Activated CD4-positive, CD25-positive, alpha-beta regulatory T cell (primary cell): ENCODE results near the gene RAC3.
"Not testable (repeated sequence)": the region's sequence is repeated elsewhere in the genome, so short reads cannot be mapped to it uniquely, and the experiment has no call there.

Experiments used
- DNase-seq, 4 experiments: peaks; one replicate each; lab custom pipeline; 2025; lab: John Stamatoyannopoulos, UW

Gene RAC3

GRCh38 chr17:82023447-82024241, 7.8 kb upstream of the RAC3 start:
- DNase-seq, result no peak

- no peak for DNase-seq
Observed at GRCh38 chr17:82024859-82025258, 6.6 kb upstream of the RAC3 start.

- no peak for DNase-seq
Observed at GRCh38 chr17:82025401-82026107, 5.9 kb upstream of the RAC3 start.

DNA sequence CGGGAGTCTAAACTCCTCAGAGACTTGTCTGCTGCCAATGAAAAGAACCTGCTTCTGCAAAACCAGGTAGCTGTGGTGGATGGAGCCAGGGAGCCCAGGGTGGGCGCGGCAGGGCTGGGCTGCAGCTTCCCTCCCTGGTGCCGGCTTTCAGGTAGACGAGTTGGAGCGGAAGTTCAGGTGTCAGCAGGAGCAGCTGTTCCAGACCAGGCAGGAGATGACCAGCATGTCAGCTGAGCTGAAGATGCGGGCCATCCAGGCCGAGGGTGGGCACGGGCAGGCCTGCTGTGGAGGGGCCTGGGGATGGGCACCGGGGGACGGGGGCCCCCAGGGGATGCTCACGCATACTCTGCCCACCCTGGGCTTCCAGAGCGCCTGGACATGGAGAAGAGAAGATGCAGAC, 3.2 kb upstream of the RAC3 start:
- DNase-seq, result no peak

GRCh38 chr17:82028966-82029365, 2.5 kb upstream of the RAC3 start:
- DNase-seq, result no peak

DNA sequence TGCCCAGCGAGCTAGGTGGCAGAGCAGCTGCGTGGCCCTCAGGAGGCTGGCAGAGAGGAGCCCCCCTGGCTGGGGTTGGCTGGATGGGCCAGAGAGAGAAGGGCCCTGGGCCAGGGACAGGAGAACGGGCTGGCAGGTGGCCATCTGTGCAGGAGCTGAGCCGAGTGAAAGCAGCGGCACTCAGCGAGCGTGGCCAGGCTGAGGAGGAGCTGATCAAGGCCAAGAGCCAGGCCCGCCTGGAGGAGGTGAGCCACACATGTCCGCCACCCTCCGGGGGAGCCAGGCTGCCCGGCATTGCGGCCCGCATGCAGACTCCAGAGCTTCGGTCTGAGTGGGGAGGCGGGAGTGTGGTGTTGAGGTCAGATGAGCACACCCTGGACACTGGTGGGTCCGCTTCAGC, 2.1 kb upstream of the RAC3 start:
- no peak for DNase-seq

GRCh38 chr17:82029990-82030469, 1.4 kb upstream of the RAC3 start:
- DNase-seq, result no peak

DNA sequence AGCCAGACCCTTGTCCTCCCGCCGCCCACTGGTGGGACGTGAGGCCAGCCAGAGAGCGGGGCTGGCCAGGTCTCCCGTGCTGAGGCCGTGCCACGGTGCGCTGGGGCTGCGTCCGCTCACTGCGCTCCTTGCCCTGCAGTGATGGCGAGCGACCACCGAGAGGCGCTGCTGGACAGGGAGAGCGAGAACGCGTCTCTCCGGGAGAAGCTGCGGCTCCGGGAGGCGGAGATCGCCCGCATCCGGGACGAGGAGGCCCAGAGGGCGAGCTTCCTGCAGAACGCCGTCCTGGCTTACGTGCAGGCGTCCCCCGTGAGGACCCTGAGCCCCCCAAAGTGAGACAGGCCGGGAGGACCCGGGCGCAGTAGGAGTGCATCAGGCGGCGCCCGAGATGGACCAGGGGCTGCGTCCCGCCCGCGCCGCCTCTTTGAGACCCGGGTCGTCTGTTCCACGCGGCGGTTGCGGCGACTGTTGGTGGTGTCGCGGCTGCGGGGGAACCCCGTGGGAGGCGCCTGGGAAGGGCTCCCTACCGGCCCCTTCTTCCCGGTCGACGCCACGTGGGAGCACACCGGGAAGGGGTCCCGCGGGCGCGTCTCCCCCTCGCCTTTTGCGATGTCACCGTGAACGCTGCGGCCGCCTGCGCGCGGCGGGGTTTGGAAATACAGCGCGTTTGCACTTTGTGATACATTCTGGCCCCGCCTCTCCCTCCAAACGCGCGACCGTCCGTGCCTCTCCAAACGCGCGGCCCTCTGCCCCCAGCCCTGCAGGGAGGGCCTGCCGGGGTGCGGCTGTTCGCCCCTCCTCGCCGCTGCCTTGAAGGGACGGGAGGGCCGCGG, 792 bp upstream of the RAC3 start:
- peak; percentile 54 to 69 (median 66) for DNase-seq

DNA sequence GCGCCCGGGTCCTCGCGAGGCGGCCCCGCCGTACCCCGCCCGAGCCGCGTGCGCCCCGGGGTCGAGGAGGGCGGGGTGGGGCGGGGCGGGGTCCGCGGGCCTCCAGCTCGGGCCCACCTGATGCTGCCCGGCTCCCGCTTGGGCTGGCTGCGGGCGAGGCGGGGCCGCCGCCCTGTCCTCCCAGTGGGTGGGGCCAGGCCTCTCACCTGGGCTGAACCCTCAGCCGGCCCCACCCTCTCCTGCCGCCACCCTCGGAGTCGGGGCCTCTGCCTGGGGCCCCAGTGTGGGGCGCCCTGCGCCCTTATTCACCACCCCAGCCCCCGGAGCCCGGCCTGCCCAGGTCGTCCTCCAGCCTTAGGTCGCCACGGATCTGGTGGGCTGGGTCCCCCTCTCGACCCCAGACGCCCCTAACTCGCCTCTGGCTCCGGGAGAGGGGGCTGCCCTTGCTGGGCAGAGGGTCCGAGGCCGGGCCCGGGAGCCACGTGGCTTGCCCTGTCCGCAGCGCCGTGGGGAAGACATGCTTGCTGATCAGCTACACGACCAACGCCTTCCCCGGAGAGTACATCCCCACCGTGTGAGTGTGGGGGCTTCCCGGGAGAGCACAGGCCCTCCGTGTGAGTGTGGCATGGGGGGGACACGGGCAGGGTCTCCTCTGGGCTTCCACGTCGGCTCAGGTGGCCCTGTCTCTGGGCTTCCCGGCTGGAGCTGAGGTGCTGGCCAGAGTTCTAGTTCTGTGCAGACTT, 578 bp downstream of the RAC3 start:
- DNase-seq, result no peak

GRCh38 chr17:82033359-82034085, 2.0 kb downstream of the RAC3 start:
- DNase-seq, result no peak

DNA sequence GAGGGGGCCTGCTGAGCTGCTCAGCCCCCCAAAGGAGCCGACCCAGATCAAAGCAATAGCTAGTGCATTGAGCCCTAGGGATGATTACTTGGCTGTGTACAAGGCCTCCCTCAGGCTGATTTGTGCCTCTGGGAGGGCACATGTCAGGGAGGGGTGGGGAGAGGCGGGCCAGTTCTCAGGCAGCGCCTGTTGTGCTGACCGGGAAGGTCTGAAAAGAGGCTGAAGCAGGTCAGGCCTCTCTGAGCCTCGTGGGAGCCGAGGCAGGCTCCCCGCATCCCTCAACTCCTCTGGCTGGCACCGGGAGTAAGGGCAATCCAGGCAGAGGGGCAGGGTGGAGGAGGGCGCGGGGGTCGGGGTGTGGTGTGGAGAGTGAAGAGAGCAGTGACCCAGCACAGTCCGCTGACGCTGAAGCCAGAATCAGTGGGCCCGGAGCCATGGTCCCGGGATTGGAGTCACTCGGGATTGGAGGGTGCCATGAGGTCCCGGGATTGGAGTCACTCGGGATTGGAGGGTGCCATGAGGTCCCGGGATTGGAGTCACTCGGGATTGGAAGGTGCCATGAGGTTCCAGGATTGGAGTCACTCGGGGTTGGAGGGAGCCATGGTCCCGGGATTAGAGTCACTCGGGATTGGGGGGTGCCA, 3.0 kb downstream of the RAC3 start:
- no peak for DNase-seq

DNA sequence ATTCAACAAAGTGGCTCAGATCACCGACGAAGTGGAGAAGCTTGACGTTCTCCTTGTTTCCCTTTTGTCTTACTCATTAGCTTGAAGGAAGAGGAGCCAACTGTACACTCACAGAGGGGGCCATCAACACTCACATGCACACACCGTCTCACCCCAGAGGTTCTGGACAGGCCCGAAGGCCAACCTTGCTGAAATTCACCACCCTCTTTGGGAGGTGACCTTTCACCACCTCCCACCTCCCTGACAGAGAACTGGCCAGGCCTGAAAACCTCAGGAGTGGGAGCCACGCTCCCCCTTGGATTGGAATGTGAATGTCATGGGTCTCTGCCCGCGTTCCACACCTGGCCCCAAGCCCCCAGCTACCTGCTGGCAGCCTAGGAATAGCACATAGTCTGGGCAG, 4.0 kb downstream of the RAC3 start:
- DNase-seq, result no peak

DNA sequence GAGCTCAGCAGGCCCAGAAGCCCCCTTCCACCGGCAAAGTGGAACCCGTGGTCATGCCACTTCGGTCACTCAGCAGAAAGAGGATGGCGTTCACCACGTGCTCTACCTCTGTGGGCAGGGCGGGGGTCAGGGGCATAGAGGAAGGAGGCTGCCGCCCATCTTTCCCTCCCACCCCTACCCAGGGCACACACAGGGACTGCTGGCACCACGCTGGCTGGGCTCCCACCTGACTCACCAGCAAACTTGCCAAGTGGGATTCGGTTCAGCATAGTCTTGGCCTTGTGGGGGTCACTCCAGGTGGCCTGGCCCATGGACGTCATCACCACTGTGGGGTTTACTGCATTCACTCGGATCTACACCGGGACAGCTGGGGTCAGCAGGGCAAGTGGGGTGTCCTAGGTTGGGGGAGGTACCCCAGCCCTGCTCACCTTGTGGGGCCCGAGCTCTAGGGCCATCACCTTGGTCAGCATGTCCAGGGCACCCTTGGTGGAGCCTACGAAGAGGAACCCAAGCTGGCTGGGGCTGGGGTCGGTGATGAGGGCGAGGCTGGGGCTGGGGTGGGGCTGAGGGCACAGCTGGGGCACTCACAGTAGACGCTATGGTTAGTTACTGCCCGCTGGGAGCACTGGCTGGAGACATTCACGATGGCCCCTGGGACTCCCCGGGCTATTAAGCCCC, 4.6 kb downstream of the RAC3 start:
- no peak for DNase-seq

DNA sequence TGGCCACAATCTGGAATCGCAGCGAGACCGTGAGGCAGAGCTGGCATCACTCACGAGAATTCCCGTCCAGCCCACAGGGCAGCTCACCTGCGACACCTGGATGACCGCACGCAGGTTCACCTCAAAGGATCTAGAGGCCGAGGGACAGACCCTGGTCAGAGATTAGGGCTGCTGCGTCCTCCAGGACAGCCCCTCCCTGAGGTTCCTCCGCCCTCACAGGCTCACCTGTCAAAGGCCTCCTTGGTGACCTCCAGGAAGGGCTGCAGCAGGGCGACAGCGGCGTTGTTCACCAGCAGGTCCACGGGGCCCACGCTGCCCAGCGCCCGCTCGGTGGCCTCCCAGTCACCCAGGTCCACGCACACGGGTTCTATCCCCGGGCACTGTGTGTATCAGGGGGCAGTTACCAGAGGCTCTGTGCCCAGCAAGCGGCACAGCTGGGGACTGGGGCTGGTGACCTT, 5.2 kb downstream of the RAC3 start:
- no peak for DNase-seq

DNA sequence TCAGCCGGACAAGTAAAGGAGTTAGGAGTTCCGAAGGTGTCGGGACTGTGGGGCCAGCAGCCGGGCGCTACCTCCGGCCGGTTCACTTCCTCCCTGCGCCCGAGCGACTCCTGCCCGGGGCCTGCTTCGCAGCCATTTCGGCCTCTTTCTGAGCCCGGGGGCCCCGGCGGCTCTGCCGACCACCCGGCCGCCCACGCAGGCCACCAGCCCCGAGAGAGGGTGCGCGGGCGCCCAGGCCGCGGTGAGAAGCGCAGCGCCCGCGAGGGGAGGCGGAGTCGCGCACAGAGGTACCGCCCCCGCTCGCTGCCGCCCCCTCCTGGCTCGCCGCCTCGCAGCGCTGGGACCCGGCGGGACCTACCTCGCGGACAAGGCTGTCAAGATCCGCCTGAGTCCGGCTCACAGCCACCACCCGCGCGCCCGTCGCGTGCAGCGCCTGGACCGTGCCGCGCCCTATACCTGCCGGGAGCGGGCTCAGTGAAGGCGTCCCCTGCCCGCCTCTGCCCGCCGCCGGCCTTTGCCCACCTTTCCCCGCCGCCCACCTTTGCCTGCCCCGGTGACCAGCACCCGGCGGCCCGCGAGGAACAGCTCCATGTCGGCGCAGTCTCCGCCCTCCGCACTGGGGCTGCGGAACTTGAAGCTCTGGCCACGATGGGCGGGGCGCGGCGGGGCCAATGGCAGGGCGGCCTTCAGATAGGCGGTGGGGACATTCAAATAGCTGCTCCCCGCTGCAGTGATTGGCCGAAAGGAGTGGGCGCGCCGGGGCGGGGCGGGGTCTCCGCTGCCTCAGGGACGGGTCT, 5.8 kb downstream of the RAC3 start, which contains the start of gene DCXR:
Gene DCXR, minus strand, starts transcription at position 606 of the 797 bp plus-strand sequence. Its CDS starts 15 bp downstream, at position 591.
- DNase-seq, result peak; percentile 89 to 94 (median 91)

GRCh38 chr17:82037889-82038195, 6.4 kb downstream of the RAC3 start:
- no peak for DNase-seq

DNA sequence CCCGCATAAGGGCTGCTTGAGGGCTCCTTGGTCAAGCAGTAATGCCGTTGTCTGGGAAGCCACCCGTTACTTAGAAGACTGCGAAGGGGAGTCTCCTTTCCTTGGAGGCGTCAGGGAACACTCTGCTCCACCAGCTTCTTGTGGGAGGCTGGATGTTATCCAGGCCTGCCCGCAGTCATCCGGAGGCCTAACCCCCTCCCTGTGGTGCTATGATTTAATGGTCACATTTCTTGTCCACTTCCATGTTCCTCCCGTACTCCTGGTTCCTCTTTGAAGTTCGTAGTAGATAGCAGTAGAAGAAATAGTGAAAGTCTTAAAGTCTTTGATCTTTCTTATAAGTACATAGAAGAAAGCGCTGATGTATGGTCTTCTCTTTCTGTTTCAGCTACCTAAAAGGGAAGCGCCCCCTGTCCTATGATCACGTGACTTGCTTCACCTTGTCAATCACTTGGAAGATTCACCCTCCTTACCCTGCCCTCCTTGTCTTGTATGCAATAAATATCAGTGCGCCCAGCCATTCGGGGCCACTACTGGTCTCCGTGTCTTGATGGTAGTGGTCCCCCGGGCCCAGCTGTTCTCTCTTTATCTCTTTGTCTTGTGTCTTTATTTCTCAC, 7.4 kb downstream of the RAC3 start:
- DNase-seq, result not testable (repeated sequence)

DNA sequence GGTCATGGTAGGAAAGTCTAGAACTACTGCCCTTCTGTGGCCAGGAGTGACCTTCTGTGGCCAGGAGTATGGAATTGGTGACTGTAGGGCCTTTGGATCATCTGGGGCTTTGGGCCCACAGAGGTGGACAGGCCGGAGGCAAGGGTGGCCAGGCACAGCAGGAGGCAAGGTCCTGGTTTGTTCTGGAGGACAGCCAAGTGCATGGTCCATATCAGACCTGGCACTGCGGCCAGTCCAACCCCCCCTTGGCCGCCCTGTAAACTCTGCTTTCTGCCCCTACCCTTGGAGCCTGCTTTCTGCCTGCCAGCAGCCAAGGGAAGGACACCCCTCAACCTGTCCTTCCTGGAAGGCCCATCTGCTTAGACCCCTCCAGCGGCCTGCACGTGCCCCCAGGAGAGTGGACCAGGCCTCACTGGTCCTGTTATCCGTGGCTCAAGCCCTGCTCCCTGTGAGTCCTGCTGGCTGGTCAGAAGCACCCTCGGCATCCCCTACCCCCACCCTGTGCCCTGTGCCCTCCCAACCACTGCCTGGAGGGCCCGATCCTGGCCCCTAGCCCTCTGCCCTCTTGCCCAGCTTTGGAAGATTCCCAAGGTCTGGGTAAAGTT, 8.3 kb downstream of the RAC3 start:
- DNase-seq, result no peak
